Liver (tissue), 9 donors: ENCODE measurements around the gene KLF11. TPM values are rescaled to one million over a fixed set of nuclear protein-coding genes. Genes with fewer than 3 reads are reported as not detected.

Source experiments
- DNase-seq: peaks from one replicate; pipeline ENCODE4 v3.0.0-alpha.2; 2017; ENCODE audit warnings: low spot score
- H3K27ac ChIP-seq, 2 donors: one replicate each; pipeline ENCODE4 v1.7.0; 2013; ENCODE audit warnings: inconsistent platforms in 2 of 2, low read length in 2 of 2, control low read depth in 1 of 2, low read depth in 1 of 2, mild to moderate bottlenecking in 1 of 2
- H3K27me3 ChIP-seq, 4 donors: one replicate each; pipeline versions ENCODE4 v1.6.1 to v1.7.0; 2013; ENCODE audit warnings: low read length in 3 of 4, inconsistent platforms in 1 of 4, mild to moderate bottlenecking in 1 of 4, moderate library complexity in 1 of 4; ENCODE audit not compliant: control insufficient read depth in 4 of 4, insufficient read depth in 4 of 4
- H3K36me3 ChIP-seq, 4 donors: one replicate each; pipeline versions ENCODE4 v1.6.1 to v1.7.0; 2013; ENCODE audit warnings: low read length in 3 of 4, mild to moderate bottlenecking in 3 of 4, low read depth in 1 of 4, moderate library complexity in 1 of 4; ENCODE audit not compliant: control insufficient read depth in 4 of 4, insufficient read depth in 3 of 4
- H3K4me1 ChIP-seq, 4 donors: one replicate each; pipeline versions ENCODE4 v1.6.1 to v1.7.0; 2013; ENCODE audit warnings: low read length in 3 of 4, mild to moderate bottlenecking in 3 of 4, moderate library complexity in 1 of 4; ENCODE audit not compliant: control insufficient read depth in 4 of 4, insufficient read depth in 4 of 4
- H3K4me3 ChIP-seq, 3 donors: one replicate each; pipeline versions ENCODE4 v1.6.1 to v1.7.0; 2013; ENCODE audit warnings: low read length in 3 of 3, control low read depth in 1 of 3, low read depth in 1 of 3, mild to moderate bottlenecking in 1 of 3
- H3K9ac ChIP-seq, 2 donors: one replicate each; pipeline ENCODE4 v1.7.0; 2013; ENCODE audit warnings: low read length in 2 of 2, mild to moderate bottlenecking in 2 of 2, moderate library complexity in 2 of 2, control low read depth in 1 of 2, low read depth in 1 of 2
- H3K9me3 ChIP-seq, 4 donors: one replicate each; pipeline versions ENCODE4 v1.6.1 to v1.7.0; 2013; ENCODE audit warnings: low read length in 3 of 4; ENCODE audit not compliant: control insufficient read depth in 4 of 4
- EGR1 ChIP-seq, 2 donors: IDR thresholded peaks; 2 replicates each; pipeline ENCODE4 v1.6.1; 2016 to 2018; ENCODE audit warnings: antibody characterized with exemption in 2 of 2, low read depth in 2 of 2
- FOXA2 ChIP-seq: IDR thresholded peaks from 2 replicates; pipeline ENCODE4 v1.6.1; 2016; ENCODE audit warnings: antibody characterized with exemption
- GABPA ChIP-seq, 2 donors: IDR thresholded peaks in 1 of 2; conservative IDR thresholded peaks in 1 of 2; 2 replicates each; pipeline ENCODE4 v1.6.1; 2016; ENCODE audit warnings: antibody characterized with exemption in 2 of 2, mild to moderate bottlenecking in 1 of 2, moderate library complexity in 1 of 2
- JUND ChIP-seq, 2 donors: IDR thresholded peaks; 2 replicates each; pipeline ENCODE4 v1.6.1; 2016; ENCODE audit warnings: antibody characterized with exemption in 2 of 2
- RAD21 ChIP-seq, 2 donors: IDR thresholded peaks; 2 replicates each; pipeline ENCODE4 v1.6.1; 2016; ENCODE audit warnings: antibody characterized with exemption in 2 of 2, mild to moderate bottlenecking in 2 of 2
- TAF1 ChIP-seq: conservative IDR thresholded peaks from 2 replicates; pipeline ENCODE4 v1.6.1; 2016; ENCODE audit warnings: antibody characterized with exemption, mild to moderate bottlenecking
- YY1 ChIP-seq: IDR thresholded peaks from 2 replicates; pipeline ENCODE4 v1.6.1; 2016; ENCODE audit warnings: antibody characterized with exemption, mild to moderate bottlenecking
- WGBS: extraction: QIAGEN DNeasy Blood & Tissue Kit; methylation state at CpG from one replicate; pipeline ENCODE4 v1.1.7; 2013; 5-methylcytosine and 5-hydroxymethylcytosine counted together
- polyA plus RNA-seq, 2 donors: library from polyadenylated mRNA; stranded (reverse) in 1 of 2; unstranded in 1 of 2; fragments of 200-250 nt in 1 of 2; fragments of >200 nt in 1 of 2; fragmentation: Nextera tagmentation in 1 of 2; extraction: Ambion mirVana in 1 of 2; gene quantifications; one replicate each; pipeline versions ENCODE4 v1.2.1 to v1.2.3, GENCODE V29; 2013 to 2015
- total RNA-seq, 2 donors: library from RNA; depleted of rRNA; stranded (reverse); fragments of >200 nt; gene quantifications; one replicate each; pipeline ENCODE4 v1.2.3, GENCODE V29; 2014
- TF ChIP-seq, protein P1 (sequence below): fragments of 150-350 bp; IDR thresholded peaks from 2 replicates; pipeline ENCODE4 v1.5.1; 2017; ENCODE audit warnings: improper control_type of control experiment, low read depth, low read length; ENCODE audit not compliant: missing input control
- TF ChIP-seq, protein P2 (sequence below): IDR thresholded peaks from 2 replicates; pipeline ENCODE4 v1.6.1; 2016; ENCODE audit warnings: antibody characterized with exemption, mild to moderate bottlenecking
- TF ChIP-seq, protein P3 (sequence below): IDR thresholded peaks from 2 replicates; pipeline ENCODE4 v1.6.1; 2016; ENCODE audit warnings: antibody characterized with exemption
- TF ChIP-seq, protein P4 (sequence below): IDR thresholded peaks from 2 replicates; pipeline ENCODE4 v1.6.1; 2016; ENCODE audit warnings: antibody characterized with exemption
- donor health status: healthy.
- donor health status: healthy.
- donor health status: healthy.
- donor health status: healthy.
- donor health status: healthy.

KLF11 gene
- total and polyA plus RNA-seq, 4 donors, result 10.5 to 43.0 (median 14.5) TPM

- TF ChIP-seq JUND (IDR thresholded peaks at IDR 0.05) (no peak), TAF1 (no peak), GABPA (IDR thresholded peaks at IDR 0.05 in 1 of 2, conservative IDR thresholded peaks at IDR 0.05 in 1 of 2) (no peak), FOXA2 (no peak)
Observed at GRCh38 chr2:10084223-10084865, 41.0 kb downstream of the KLF11 start (continued).

DNA sequence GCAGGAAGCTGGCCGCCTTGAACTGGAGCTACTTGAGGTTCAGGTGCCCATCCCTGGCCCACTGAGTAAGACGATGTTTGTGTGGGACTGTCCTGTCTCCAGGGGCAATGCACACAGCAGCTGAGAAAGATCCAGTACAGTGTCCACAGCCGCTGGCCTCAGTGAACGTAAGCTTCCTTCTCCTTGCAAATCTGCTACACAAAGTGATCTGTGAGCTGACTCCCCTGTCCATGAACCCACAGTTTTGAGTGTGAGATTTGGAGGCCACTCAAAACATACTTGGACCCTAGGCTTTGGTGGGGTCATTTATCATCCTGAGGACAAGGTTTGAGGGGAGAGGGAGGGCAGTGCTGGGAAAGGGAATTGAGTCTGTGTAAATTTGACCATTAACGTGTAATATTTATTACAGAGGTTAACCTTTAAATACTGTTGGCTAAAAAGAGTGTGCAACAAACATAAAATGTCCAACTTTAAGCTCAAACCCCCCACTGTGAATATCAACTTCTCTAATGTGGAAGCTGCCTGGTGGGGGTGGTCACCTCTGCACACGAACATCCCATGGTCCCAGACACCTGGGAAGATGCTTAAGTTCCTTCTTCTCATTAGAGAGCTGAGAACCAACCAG is 41.8 kb downstream of the KLF11 start:
- no peak overlapping the region for H3K4me3 ChIP-seq
- H3K9me3 ChIP-seq, result no peaks in the 10 kb centered on the region
- DNase-seq, result no peak
- H3K27ac ChIP-seq, result no peak overlapping the region
- 67% methylated on average over 6 of the region's 6 CpGs for WGBS
- H3K36me3 ChIP-seq, result no peaks in the 10 kb centered on the region
- TF ChIP-seq, protein P1, sequence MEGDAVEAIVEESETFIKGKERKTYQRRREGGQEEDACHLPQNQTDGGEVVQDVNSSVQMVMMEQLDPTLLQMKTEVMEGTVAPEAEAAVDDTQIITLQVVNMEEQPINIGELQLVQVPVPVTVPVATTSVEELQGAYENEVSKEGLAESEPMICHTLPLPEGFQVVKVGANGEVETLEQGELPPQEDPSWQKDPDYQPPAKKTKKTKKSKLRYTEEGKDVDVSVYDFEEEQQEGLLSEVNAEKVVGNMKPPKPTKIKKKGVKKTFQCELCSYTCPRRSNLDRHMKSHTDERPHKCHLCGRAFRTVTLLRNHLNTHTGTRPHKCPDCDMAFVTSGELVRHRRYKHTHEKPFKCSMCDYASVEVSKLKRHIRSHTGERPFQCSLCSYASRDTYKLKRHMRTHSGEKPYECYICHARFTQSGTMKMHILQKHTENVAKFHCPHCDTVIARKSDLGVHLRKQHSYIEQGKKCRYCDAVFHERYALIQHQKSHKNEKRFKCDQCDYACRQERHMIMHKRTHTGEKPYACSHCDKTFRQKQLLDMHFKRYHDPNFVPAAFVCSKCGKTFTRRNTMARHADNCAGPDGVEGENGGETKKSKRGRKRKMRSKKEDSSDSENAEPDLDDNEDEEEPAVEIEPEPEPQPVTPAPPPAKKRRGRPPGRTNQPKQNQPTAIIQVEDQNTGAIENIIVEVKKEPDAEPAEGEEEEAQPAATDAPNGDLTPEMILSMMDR, result no peak
- no peak for TF ChIP-seq RAD21 (IDR thresholded peaks at IDR 0.05)
- TF ChIP-seq, protein P2, sequence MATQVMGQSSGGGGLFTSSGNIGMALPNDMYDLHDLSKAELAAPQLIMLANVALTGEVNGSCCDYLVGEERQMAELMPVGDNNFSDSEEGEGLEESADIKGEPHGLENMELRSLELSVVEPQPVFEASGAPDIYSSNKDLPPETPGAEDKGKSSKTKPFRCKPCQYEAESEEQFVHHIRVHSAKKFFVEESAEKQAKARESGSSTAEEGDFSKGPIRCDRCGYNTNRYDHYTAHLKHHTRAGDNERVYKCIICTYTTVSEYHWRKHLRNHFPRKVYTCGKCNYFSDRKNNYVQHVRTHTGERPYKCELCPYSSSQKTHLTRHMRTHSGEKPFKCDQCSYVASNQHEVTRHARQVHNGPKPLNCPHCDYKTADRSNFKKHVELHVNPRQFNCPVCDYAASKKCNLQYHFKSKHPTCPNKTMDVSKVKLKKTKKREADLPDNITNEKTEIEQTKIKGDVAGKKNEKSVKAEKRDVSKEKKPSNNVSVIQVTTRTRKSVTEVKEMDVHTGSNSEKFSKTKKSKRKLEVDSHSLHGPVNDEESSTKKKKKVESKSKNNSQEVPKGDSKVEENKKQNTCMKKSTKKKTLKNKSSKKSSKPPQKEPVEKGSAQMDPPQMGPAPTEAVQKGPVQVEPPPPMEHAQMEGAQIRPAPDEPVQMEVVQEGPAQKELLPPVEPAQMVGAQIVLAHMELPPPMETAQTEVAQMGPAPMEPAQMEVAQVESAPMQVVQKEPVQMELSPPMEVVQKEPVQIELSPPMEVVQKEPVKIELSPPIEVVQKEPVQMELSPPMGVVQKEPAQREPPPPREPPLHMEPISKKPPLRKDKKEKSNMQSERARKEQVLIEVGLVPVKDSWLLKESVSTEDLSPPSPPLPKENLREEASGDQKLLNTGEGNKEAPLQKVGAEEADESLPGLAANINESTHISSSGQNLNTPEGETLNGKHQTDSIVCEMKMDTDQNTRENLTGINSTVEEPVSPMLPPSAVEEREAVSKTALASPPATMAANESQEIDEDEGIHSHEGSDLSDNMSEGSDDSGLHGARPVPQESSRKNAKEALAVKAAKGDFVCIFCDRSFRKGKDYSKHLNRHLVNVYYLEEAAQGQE, result no peak
- H3K4me1 ChIP-seq, result peaks cover 0 to 3% (median 0%) of the 10 kb centered on the region in 4 donors
- H3K9ac ChIP-seq, result no peak overlapping the region
- H3K27me3 ChIP-seq, result peaks cover 0 to 2% (median 0%) of the 10 kb centered on the region in 4 donors

DNA sequence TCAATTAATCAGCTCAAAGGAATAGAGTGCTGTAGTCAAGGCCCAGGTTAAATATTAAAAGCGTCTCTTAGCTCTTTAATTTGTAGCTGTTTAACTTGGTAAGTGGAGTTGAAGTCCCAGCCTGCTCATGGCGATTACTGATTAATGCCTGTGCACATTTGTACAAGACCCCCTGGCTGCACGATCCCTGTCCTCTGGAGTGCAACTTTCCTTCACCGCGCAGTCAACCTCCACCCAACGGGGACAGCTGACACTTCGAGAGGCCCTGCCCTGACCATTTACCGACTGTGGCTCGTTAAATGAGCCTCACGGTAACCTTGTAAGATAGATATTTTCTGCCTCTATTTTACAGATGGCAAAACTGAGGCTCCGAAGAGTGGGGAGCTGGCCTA is 42.3 kb downstream of the KLF11 start:
- no peak overlapping the region for H3K9ac ChIP-seq
- no peaks in the 10 kb centered on the region for H3K9me3 ChIP-seq
- TF ChIP-seq EGR1 (IDR thresholded peaks at IDR 0.05; ENCODE audit: low read depth in 2 of 2) (no peak), YY1 (no peak), GABPA (IDR thresholded peaks at IDR 0.05 in 1 of 2, conservative IDR thresholded peaks at IDR 0.05 in 1 of 2) (no peak), RAD21 (IDR thresholded peaks at IDR 0.05) (no peak), TAF1 (no peak)
- TF ChIP-seq, protein P3, sequence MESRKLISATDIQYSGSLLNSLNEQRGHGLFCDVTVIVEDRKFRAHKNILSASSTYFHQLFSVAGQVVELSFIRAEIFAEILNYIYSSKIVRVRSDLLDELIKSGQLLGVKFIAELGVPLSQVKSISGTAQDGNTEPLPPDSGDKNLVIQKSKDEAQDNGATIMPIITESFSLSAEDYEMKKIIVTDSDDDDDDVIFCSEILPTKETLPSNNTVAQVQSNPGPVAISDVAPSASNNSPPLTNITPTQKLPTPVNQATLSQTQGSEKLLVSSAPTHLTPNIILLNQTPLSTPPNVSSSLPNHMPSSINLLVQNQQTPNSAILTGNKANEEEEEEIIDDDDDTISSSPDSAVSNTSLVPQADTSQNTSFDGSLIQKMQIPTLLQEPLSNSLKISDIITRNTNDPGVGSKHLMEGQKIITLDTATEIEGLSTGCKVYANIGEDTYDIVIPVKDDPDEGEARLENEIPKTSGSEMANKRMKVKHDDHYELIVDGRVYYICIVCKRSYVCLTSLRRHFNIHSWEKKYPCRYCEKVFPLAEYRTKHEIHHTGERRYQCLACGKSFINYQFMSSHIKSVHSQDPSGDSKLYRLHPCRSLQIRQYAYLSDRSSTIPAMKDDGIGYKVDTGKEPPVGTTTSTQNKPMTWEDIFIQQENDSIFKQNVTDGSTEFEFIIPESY, result no peak
- TF ChIP-seq, protein P4, sequence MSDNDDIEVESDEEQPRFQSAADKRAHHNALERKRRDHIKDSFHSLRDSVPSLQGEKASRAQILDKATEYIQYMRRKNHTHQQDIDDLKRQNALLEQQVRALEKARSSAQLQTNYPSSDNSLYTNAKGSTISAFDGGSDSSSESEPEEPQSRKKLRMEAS, result no peak
- H3K4me1 ChIP-seq, result no peaks in the 10 kb centered on the region
- 66% methylated on average over 11 of the region's 11 CpGs for WGBS
- H3K4me3 ChIP-seq, result no peak overlapping the region
- peaks cover 0 to 2% (median under 1%) of the 10 kb centered on the region in 4 donors for H3K27me3 ChIP-seq
- H3K27ac ChIP-seq, result no peak overlapping the region
- DNase-seq, result no peak
- H3K36me3 ChIP-seq, result no peaks in the 10 kb centered on the region
